Measurements from ENCODE around the gene GAL3ST2.
"Not testable (repeated sequence)": the region's sequence is repeated elsewhere in the genome, so short reads cannot be mapped to it uniquely, and the experiment has no call there.

GAL3ST2 gene

DNA sequence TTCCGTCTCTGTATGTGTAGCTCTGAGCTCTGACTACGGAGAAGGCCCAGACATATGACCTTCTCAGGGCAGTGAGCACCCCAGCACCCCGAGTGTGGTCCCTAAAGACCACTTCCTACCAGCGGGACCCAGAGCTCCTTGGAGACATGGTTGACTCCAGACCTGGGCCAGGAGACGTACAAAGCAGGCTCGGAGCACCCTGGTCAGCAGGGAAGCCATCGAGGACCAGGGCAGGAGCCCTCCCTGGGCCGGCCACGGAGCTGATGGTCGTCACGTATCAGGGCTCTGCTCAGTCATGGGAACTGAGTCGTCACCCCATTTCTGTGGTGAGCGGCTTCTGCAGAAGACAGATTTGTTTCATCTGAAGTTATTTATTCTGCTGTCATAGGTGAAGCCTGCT is 19.6 kb downstream of the GAL3ST2 start:
- no peak for DNase-seq

DNA sequence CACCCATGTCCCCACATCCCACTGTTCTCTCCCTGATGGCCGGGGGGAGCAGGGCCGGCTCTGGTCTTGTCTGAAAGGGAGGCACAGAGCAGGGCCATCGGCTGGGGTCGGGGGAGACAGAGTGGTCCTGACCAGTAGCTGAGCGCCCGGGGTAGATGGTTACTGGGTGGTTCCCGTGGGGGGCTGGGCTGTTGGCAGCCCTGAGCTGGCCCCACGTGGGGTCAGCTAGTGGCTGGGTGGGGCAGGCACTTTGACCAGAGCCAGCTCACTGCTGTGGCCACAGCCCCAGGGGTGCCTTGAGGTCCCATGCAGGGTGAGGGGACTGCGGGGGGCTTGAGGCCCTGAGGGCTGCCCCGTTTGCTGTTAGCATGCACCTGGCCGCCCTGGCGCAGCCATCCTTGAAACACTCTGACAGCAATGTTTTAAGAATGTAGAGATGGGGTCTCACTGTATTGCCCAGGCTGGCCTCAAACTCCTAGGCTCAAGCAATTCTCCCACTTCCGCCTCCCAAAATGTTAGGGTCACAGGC is 20.1 kb downstream of the GAL3ST2 start:
- DNase-seq, result no peak

GRCh38 chr2:241797441-241798080 is 20.9 kb downstream of the GAL3ST2 start:
- no peak for DNase-seq

- no peak for DNase-seq
Measured at GRCh38 chr2:241798081-241798630, 21.5 kb downstream of the GAL3ST2 start.

GRCh38 chr2:241798631-241799521 is 22.3 kb downstream of the GAL3ST2 start:
- DNase-seq, result no peak

- DNase-seq, result no peak
Measured at GRCh38 chr2:241799522-241800197, 23.0 kb downstream of the GAL3ST2 start.

GRCh38 chr2:241800198-241800903 is 23.7 kb downstream of the GAL3ST2 start:
- DNase-seq, result not testable (repeated sequence)

DNA sequence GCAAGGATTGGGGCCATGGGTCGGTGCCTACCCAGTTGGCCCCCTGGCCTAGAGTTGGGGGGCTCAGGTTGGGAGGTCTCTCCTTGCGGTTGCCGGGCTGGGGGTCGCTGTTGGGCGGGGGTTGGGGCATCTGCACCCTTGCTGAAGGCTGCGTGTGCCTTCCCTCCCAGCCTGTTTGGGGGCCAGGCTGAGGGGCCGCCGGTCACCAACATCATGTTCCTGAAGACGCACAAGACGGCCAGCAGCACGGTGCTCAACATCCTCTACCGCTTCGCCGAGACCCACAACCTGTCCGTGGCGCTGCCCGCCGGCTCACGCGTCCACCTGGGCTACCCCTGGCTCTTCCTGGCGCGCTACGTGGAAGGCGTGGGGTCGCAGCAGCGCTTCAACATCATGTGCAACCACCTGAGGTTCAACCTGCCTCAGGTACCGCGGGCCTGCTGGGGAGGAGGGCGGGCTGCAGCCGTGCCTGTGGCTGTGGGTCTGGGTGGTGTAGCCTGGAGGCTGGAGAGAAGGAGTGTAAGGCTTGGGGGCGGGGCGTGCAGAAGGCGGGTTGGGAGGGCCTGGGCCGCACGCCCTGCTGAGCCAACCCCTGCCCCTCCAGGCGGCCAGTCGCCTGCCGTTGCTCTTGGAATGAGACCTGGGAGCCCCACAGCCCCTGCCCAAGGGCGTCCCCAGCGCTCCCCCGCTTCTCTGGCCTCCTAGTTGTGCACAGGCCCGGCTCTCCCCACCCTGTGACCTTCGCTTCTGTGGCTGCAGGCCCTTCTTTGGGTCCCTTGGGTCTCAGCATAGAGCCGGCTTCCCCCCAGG is 25.2 kb downstream of the GAL3ST2 start:
- no peak for DNase-seq

DNA sequence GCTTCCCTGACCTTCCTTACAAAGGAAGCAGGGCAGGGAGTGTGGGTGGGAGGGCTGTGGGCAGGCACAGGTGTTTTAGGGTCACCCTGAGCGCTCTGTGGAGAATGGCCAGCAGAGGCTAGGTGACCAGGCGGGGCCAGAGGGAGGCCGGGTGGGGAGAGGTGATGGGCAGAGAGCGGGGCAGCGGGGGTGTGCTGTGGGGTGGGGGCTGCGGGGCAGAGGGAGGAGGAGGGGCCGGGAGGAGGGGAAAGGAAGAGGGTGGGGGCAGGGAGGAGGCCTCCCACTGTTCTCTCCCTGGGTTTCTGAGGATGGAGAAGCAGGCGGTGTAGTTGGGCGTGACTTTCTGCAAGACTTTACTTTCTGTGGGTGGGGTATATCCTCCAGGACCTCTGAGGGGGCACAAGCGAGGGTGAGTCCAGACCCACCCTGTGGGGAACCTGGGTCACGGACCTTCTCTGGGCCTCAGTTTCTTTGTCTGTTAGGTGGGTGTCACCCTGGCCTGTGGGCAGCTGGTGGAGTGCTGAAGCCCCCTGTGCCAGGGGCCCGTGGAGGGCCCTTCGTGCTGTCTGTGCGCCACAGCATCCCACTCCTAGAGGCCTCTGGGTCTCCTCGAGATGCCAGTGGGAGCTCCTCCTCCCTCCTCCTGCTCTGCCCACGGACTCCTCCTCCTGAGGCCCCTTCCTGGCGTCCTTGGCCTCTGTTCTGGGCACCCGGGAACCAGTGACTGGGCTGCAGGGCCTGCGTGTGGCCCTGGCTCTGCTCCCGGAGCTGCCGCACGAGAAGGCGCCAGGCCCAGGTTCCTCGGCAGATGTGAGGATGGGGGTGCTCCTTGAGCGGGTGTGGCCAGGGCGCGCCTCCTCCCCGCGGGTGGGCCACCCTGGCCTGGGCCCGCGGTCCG is 26.0 kb downstream of the GAL3ST2 start:
- DNase-seq, result no peak

DNA sequence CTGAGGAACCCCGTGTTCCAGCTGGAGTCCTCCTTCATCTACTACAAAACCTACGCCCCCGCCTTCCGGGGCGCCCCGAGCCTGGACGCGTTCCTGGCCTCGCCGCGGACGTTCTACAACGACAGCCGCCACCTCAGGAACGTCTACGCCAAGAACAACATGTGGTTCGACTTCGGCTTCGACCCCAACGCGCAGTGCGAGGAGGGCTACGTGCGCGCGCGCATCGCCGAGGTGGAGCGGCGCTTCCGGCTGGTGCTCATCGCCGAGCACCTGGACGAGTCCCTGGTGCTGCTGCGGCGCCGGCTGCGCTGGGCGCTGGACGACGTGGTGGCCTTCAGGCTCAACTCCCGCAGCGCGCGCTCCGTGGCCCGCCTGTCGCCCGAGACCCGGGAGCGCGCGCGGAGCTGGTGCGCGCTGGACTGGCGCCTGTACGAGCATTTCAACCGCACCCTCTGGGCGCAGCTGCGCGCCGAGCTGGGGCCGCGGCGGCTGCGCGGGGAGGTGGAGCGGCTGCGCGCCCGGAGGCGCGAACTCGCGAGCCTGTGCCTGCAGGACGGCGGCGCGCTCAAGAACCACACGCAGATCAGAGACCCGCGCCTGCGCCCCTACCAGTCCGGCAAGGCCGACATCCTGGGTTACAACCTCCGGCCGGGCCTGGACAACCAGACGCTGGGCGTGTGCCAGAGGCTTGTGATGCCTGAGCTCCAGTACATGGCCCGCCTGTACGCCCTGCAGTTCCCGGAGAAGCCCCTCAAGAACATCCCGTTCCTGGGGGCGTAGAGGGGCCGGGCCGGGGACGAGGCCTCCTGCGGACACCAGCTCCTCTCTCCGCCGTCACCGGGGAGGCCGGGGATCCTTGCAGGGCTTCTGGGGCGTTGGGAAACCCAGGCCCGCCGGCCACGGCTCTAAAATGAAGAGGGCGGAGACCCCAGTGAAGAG is 27.0 kb downstream of the GAL3ST2 start:
- DNase-seq, result no peak

DNA sequence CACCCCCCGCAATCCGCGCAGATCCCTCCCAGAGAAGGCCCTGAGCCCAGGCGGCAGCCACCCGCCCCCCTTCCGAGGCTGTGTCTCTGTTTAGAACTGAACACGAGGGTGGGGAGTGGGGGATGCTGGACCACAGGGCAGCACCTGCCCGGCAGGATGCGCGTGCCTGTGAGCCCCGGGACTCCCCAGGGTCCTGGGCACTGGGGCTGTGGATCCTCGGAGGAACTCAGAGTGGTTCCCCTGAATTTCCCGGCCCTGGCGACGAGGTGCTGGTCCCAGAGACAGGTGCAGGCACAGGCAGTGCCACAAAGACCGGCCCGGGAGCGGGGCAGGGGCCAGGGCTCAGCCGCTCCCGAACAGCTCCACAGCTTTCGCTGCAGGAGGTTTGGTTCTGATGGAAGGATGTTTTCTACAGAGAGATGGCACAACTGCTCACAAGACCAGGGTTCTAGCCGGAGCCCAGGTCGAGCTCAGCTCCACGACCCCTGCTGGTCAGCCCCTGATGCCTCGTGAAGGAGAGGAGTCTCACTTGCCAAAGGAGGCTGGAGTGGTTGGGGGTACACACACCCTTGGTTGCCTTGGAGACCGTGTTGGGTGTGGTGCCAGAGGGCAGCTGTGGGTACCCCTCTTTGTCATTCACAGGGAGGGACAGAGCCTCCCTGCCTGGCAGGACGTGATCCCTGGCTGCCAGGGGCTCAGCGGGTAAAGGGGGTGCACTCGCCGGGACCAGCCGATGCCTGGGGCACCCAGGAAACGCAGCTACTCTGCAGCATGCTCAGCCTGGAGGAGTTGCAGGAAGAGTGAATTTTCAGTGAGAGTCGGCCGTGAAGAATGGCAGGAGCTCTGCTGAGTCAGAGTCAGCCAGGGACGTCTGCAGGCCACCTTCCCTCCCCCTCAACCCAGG is 28.0 kb downstream of the GAL3ST2 start:
- no peak for DNase-seq

DNA sequence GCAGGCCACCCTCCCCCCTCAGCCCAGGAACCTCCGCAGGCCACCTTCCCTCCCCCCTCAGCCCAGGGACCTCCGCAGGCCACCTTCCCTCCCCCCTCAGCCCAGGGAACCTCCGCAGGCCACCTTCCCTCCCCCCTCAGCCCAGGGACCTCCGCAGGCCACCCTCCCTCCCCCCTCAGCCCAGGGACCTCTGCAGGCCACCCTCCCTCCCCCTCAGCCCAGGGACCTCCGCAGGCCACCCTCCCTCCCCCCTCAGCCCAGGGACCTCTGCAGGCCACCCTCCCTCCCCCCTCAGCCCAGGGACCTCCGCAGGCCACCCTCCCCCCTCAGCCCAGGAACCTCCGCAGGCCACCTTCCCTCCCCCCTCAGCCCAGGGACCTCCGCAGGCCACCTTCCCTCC is 29.6 kb downstream of the GAL3ST2 start:
- DNase-seq, result not testable (repeated sequence)

DNA sequence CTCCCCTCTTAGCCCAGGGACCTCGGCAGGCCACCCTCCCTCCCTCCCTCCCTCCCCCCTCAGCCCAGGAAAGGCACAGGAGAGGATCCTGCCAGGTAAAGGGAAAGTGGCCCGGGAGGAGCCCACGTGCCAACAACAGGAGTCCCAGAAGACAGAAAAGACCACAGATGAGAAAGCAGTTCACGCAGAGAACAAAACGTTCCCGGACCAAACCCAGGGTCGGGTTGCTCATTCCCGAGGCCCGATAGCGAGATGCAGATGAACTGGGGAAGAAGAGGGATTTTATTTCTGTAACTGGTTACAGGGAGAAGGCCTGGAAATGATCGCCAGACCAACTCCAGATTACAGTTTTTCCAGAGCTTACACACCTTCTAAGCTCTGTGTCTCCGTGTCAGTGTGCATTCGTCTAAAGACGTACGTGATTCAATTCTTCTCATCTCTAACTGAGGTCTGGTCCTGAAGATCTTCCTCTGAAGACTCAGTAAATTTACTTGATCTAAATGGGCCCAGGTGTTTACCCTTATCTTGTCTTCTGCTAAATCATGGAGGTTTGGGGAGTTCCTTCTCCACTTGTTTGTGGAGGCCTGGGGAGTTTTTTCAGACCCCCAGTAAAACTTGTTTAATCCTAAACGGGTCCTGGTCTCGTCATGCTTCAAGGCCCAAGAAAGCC is 31.6 kb downstream of the GAL3ST2 start:
- no peak for DNase-seq

DNA sequence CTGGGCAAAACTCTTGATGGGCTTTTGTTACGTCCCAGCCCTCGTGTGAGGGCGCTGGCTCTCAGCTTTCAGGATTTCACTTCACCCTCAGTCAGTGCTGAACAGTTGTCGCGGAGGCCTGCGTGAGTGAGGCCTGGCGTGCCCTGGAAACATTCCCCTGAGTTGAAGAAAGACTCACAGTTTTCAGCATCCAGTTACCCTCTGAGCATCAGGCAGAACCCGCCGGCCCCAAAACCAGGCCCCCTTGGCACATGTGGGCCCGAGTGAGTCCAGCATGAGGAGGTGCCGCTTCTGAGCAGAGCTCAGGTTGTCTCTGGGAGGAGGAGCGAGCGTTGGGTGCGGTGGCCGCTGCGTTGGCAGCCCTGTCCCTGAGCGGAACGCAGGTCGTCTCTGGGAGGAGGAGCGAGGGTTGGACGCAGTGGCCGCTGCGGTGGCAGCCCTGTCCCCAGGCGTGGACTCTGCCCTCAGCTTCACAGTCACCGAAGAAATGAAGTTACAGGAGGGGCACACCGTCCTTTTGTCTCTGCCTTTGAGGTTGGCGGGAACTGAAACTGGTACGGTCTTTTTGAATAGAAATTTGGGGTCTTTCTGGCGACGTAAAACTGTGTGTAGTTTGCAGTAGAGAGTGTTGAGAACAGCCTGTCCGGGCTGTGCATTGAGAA is 32.2 kb downstream of the GAL3ST2 start, which contains the start of gene NEU4:
TSS of gene NEU4 (plus strand) at position 473 of the 662 bp plus-strand sequence. CDS start 5,292 bp downstream, outside the sequence.
- no peak for DNase-seq

DNA sequence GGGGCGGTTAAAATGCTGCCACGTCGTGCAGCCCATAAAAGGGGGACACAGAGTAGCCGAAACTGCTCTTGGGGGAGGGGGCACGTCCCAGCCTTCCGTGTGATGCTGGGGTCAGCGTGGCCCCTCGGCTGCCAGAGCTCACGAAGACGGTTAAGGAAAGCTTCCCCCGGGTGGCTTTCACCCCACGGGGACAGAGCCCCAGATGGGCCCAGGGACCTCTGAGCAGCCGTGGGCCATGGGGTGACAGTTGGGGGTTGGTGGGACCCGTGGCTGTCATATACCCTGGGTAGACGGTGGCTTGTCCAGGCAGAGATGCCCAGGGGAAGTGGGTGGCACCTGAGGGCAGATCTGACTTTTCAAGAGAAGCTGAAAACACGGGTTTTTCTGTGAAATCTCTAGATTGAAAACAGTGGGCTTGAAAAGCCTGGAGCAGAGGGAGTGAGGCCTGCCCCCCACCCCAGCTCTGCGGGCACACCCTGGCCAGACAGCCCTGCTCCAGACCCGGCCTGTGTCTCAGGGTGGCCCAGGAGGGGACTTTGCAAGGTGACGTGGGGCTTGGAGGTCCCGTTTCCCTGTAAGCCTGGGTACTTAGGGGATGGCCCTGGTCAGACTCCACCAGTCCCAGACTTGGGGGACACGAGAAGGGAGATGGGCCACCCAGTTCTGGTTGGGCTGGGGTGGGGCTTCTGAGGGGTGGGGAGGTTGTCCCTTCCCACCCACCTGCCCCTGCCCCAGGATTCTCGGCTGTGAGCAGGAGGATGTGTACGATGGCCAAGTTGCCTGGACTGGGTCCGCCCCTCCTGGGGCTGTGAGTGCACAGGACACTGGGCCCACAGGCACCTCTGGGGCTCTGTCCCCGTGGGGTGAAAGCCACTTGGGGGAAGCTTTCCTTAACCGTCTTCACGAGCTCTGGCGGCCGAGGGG is 33.0 kb downstream of the GAL3ST2 start:
- DNase-seq, result no peak

Measured in NCI-H446 (cell line).